ENCODE results near the gene GPR148.
"Not testable (repeated sequence)": the region's sequence is repeated elsewhere in the genome, so short reads cannot be mapped to it uniquely, and the experiment has no call there.

The GPR148 gene, protein sequence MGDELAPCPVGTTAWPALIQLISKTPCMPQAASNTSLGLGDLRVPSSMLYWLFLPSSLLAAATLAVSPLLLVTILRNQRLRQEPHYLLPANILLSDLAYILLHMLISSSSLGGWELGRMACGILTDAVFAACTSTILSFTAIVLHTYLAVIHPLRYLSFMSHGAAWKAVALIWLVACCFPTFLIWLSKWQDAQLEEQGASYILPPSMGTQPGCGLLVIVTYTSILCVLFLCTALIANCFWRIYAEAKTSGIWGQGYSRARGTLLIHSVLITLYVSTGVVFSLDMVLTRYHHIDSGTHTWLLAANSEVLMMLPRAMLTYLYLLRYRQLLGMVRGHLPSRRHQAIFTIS

GRCh38 chr2:130728549-130729316, at the start of gene GPR148:
Gene GPR148 (plus strand): TSS chr2:130729070. CDS start chr2:130729152, 82 bp downstream.
- no peak for DNase-seq

GRCh38 chr2:130692041-130692770, 36.7 kb upstream of the GPR148 start:
- not testable (repeated sequence) for DNase-seq

- not testable (repeated sequence) for DNase-seq
Measured at GRCh38 chr2:130693474-130693873, 35.4 kb upstream of the GPR148 start.

DNA sequence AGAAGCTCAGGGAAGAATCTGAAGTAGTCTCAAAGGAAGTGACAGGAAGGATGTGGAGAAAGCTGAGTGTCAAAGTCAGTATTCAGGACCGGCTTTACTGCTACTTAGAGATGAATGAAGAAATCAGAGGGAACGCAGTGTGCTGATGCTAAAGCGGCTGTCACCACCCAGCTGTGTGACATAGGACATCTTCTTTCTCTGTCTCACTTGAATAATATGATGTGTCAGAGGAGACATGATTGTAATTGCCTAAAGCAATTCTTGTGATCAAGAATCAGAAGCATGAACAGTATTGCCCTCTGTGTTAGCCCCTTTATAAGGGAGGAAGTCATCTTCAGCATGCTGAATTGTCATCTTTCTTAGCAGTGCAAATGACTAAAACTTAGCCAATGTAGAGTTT, 25.6 kb upstream of the GPR148 start:
- not testable (repeated sequence) for DNase-seq

GRCh38 chr2:130714795-130715194, 14.1 kb upstream of the GPR148 start:
- not testable (repeated sequence) for DNase-seq

- DNase-seq, result no peak
Measured at GRCh38 chr2:130720036-130720435, 8.8 kb upstream of the GPR148 start.

DNA sequence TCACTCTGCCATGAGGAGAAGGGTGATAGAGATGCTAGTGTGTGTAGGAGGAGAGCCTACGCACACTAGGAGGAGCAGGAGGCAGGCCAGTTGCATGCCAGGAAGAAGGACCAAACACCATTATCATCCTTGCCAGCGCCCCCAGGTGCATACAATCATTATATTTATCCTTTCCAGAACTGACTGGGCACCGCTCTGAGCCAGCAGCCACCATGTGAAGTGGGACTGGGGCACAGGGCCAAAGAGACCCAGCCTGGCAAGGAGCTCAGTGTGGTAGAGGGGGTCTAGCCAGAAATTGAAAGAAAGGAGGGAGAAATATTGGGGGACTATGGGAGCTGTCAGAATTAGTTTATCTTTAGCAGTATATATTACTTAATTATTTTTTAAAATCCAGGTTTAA, 8.3 kb upstream of the GPR148 start:
- no peak for DNase-seq

GRCh38 chr2:130724455-130724854, 4.4 kb upstream of the GPR148 start:
- DNase-seq, result no peak

DNA sequence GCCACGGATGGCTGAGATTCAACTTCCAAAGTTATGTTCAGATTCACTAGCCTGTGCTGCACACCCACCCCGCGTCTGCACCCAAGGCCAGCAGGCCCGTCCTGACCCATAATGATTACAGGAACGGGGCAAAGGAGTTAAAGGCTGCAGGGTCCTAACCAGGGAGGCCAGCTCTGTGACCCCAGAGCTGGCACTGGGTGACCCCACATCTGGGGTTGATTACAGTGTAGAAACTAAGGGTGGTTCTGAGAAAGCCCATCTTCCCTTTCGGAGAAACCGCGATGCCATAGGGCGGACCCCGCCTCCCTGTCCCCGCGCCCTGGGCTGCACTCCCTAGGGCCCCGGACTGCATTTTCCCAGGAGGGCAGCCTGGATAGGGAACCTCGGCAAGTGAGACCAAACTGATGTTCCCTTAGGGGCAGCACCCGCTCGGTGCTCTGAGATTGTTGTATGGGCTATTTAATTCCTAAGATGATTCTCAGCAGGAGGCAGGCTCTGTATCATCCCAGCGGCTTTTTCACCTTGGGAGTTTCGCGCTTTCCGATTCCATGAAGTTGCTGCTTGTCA, 2.2 kb upstream of the GPR148 start:
- DNase-seq, result no peak

GRCh38 chr2:130727286-130727924, 1.5 kb upstream of the GPR148 start:
- DNase-seq, result peak in 51 of 56 donors; percentile 10 to 90 (median 69)

DNA sequence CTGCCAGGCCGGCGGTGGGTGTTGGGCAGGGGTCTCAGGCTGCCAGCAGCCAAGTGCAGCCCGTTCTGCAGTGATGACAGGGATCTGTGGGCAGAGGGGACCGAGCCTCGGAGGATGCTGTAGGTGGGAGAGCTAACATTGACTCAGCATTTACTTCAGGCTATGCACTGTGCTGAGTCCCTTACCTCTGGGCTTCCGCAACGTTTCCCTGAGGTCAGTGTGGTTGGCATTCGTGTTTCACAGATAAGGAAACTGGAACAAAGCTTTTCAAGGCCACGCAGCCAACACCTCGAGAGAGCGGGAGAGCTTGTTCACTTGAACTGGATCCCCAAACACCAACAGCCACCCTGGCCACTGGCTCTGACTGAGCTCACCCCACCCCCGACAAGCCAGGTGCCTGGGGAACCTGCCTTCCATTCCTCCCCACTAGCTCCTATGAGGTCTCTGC, 839 bp upstream of the GPR148 start:
- DNase-seq, result no peak

GRCh38 chr2:130729322-130730299, 741 bp downstream of the GPR148 start:
- no peak for DNase-seq

DNA sequence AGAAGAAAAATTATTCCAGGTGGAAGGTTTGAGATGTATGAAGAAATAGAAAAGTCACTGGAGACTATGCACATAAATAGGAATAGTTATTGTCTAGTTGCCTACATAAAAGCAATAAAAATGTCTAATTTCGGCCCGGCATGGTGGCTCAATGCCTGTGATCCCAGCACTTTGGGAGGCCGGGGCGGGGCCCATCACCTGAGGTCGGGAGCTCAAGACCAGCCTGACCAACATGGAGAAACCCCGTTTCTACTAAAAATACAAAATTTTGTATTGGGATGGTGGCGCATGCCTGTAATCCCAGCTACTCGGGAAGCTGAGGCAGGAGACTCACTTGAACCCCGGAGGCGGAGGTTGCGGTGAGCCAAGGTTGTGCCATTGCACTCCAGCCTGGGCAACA, 3.4 kb downstream of the GPR148 start:
- DNase-seq, result not testable (repeated sequence)

DNA sequence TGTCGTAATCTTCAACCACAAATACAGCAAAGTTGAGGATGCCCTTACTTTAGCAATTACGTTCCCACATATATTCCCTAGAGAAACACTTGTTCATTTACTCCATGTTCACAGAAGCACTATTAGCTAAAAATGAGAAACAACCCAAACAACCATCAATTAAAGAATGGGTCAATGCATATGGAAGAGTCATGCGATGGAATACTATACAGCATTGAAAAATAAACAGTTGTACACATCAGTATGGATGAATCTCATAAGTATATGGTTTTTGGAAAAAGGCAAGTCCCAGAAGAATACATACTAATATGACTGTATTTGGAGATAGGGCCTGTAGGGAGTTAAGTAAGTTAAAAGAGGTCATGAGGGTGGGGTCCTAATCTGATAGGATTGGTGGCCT, 6.3 kb downstream of the GPR148 start:
- DNase-seq, result no peak

- DNase-seq, result no peak
Measured at GRCh38 chr2:130736487-130736886, 7.6 kb downstream of the GPR148 start.

DNA sequence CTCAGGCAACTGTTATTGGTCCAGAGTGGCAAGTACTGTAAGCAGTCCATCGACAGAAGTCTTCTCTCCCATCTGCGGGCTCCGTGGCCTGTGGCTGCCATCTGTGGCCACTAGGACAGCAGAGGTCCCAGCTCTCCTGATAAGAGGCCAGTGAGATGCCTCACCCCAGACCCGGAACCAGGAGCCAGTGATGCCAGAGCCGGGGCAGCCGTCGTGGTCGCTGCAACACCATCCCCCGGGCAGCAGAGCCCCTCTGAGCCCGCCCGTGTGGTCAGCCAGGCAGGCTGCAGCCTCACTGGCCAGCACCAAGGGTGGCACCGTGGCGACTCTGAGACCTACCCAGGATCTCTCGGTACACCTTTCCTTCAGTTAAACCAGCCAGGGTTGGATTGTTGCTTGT, 8.7 kb downstream of the GPR148 start:
- DNase-seq, result no peak

DNA sequence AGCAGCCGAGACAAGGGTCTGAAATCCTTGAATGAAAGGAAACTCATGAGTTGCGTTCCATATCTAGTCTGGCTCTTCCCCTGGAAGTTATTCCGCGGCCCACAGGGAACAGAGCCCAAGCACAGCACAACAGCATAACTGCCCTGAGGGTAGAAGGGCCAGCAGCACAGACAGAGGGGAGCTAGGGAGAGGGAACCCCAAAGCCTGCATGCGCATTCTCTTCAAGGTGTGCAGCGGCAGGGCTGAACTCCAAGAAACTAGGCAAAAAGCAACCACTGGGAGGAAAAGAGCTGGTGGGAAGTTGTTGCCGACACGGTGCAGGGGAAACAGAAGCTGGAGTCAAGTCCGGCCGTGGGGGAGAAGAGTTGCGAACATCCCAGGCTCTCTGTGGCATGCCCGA, 11.8 kb downstream of the GPR148 start:
- DNase-seq, result no peak

DNA sequence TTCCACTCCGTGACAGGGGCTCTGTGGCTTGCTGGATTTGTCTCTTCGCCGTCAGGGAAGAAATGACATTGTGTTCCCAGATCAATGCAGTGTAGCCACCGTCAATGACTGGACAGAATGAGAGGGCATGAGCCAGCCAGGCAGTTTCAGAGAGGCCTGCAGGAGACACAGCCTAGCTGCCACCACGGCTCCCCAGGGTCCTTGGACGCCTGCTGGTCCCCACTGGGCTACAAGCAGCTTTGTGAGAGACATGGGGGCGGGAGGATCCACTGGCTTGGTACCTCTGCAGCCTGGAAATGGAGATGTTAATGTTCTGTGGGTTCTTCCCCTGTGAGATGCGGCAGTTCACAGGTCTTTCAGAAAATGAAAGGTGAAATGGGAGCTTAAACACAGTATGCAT, 14.4 kb downstream of the GPR148 start:
- no peak for DNase-seq

GRCh38 chr2:130744287-130745117, 15.6 kb downstream of the GPR148 start:
- no peak for DNase-seq
